Upper lobe of left lung (tissue), 6 donors: Measurements from ENCODE around the gene PTPRN2. TPM values are rescaled to one million over a fixed set of nuclear protein-coding genes. Genes with fewer than 3 reads are reported as not detected.

Source experiments
- ATAC-seq, 2 donors: fragments of 200-7000 bp; cut with Tn5 transposase; one replicate each; pipeline ENCODE4 v1.9.1; 2022; ENCODE audit warnings: mild to moderate bottlenecking in 2 of 2, moderate library complexity in 2 of 2; ENCODE audit not compliant: low FRiP score in 2 of 2
- DNase-seq, 2 donors: peaks; one replicate each; pipeline ENCODE4 v3.0.0-alpha.2; 2019 to 2020
- H3K27ac ChIP-seq, 4 donors: fragments of 200-600 bp; sonication (generic); one replicate each; pipeline ENCODE4 v1.5.1; 2016 to 2019
- H3K27me3 ChIP-seq, 4 donors: fragments of 200-600 bp; sonication (generic); one replicate each; pipeline ENCODE4 v1.5.1; 2017 to 2019
- H3K36me3 ChIP-seq, 4 donors: fragments of 200-600 bp; sonication (generic); one replicate each; pipeline ENCODE4 v1.5.1; 2016 to 2019
- H3K4me1 ChIP-seq, 4 donors: fragments of 200-600 bp; sonication (generic); one replicate each; pipeline ENCODE4 v1.5.1; 2018 to 2019
- H3K4me3 ChIP-seq, 4 donors: fragments of 200-600 bp; sonication (generic); one replicate each; pipeline ENCODE4 v1.5.1; 2017 to 2019; ENCODE audit warnings: mild to moderate bottlenecking in 2 of 4, moderate library complexity in 1 of 4
- H3K9me3 ChIP-seq, 4 donors: fragments of 200-600 bp; sonication (generic); one replicate each; pipeline ENCODE4 v1.5.1; 2018 to 2019
- EP300 ChIP-seq, 4 donors: sonication (generic); formaldehyde crosslinking; IDR thresholded peaks; one replicate each; pipeline ENCODE4 v1.5.1; 2017; ENCODE audit warnings: antibody characterized with exemption in 4 of 4, control low read depth in 2 of 4
- POLR2A ChIP-seq, 4 donors: fragments of 450-650 bp; IDR thresholded peaks; one replicate each; pipeline ENCODE4 v1.5.1; 2016 to 2017; ENCODE audit warnings: antibody characterized with exemption in 4 of 4, mild to moderate bottlenecking in 2 of 4
- POLR2AphosphoS5 ChIP-seq, 2 donors: sonication (generic); formaldehyde crosslinking; IDR thresholded peaks; one replicate each; pipeline ENCODE4 v1.5.1; 2017; ENCODE audit warnings: antibody characterized with exemption in 2 of 2
- WGBS, 2 donors: methylation state at CpG; one replicate each; pipeline ENCODE4 v1.1.5; 2017 to 2018; 5-methylcytosine and 5-hydroxymethylcytosine counted together
- total RNA-seq, 6 donors: library from RNA; depleted of rRNA in 4 of 6; stranded (reverse); fragments of >200 nt in 4 of 6; gene quantifications; one replicate each; pipeline versions ENCODE4 v1.1.0 to v1.2.1, GENCODE V29; 2016 to 2021
- TF ChIP-seq, protein P1 (sequence below), 6 experiments: fragments of 450-650 bp in 4 of 6; fragments of 200-600 bp in 2 of 6; sonication (generic) in 2 of 6; IDR thresholded peaks; one replicate each; pipeline ENCODE4 v1.5.1; 2016 to 2019; ENCODE audit warnings: antibody characterized with exemption in 6 of 6
- donor health status: DM: no; HTN: no; CAD: no; lungs with moderate emphysema.
- donor health status: DM: no; HTN: yes; CAD: no; lungs with severe emphysema.

Gene PTPRN2
- total RNA-seq, 6 donors from 2014 or later: 3.3 to 7.9 (median 5.2) TPM

- Histone ChIP-seq H3K4me3 (no peak overlapping the region), H3K27ac (no peak overlapping the region), H3K4me1 (no peaks in the 10 kb centered on the region), H3K36me3 (no peaks in the 10 kb centered on the region), H3K27me3 (no peaks in the 10 kb centered on the region), H3K9me3 (peaks cover 0 to 9% (median 0%) of the 10 kb centered on the region in 4 donors)
- ATAC-seq: no peak
- DNase-seq: no peak
- TF ChIP-seq POLR2A (IDR thresholded peaks at IDR 0.05) (no peak), POLR2AphosphoS5 (IDR thresholded peaks at IDR 0.05) (no peak), EP300 (IDR thresholded peaks at IDR 0.05) (no peak)
- TF ChIP-seq, protein P1, sequence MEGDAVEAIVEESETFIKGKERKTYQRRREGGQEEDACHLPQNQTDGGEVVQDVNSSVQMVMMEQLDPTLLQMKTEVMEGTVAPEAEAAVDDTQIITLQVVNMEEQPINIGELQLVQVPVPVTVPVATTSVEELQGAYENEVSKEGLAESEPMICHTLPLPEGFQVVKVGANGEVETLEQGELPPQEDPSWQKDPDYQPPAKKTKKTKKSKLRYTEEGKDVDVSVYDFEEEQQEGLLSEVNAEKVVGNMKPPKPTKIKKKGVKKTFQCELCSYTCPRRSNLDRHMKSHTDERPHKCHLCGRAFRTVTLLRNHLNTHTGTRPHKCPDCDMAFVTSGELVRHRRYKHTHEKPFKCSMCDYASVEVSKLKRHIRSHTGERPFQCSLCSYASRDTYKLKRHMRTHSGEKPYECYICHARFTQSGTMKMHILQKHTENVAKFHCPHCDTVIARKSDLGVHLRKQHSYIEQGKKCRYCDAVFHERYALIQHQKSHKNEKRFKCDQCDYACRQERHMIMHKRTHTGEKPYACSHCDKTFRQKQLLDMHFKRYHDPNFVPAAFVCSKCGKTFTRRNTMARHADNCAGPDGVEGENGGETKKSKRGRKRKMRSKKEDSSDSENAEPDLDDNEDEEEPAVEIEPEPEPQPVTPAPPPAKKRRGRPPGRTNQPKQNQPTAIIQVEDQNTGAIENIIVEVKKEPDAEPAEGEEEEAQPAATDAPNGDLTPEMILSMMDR (IDR thresholded peaks at IDR 0.05): no peak
- WGBS, 2 donors: 85 to 90% methylated on average over 5 to 11 of the region's 12 CpGs
Observed at GRCh38 chr7:157928171-157928794, 659.3 kb downstream of the PTPRN2 start.

DNA sequence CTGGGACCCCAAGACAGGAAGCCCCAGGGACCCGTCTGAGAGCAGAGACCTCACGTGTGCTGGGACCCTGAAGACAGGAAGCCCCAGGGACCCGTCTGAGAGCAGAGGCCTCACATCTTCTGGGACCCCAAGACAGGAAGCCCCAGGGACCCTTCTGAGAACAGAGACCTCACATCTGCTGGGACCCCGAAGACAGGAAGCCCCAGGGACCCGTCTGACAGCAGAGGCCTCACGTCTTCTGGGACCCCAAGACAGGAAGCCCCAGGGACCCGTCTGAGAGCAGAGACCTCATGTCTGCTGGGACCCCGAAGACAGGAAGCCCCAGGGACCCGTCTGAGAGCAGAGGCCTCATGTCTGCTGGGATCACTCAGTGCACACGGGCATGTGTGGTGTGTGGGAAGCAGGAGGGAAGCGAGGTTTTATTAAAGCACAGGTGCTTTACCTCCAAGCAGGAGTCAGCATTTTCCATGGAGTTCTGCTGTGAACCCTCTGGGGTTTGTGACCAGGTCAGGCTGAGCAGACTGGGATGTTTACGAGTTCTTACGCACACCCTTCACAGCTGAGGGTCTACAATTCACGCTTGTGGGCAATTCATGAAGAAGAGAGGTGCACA lies 660.2 kb downstream of the PTPRN2 start:
- no peak overlapping the region for H3K27ac ChIP-seq
- no peaks in the 10 kb centered on the region for H3K4me1 ChIP-seq
- H3K27me3 ChIP-seq: no peaks in the 10 kb centered on the region
- TF ChIP-seq EP300 (IDR thresholded peaks at IDR 0.05): no peak
- TF ChIP-seq POLR2AphosphoS5 (IDR thresholded peaks at IDR 0.05): no peak
- TF ChIP-seq, protein P1 (IDR thresholded peaks at IDR 0.05): no peak
- no peak for TF ChIP-seq POLR2A (IDR thresholded peaks at IDR 0.05)
- ATAC-seq: no peak
- 51 to 70% methylated on average over 7 to 14 of the region's 14 CpGs for WGBS, 2 donors
- no peak for DNase-seq
- H3K4me3 ChIP-seq: no peak overlapping the region
- no peaks in the 10 kb centered on the region for H3K36me3 ChIP-seq
- peaks cover 0 to under 1% (median 0%) of the 10 kb centered on the region in 4 donors for H3K9me3 ChIP-seq

DNA sequence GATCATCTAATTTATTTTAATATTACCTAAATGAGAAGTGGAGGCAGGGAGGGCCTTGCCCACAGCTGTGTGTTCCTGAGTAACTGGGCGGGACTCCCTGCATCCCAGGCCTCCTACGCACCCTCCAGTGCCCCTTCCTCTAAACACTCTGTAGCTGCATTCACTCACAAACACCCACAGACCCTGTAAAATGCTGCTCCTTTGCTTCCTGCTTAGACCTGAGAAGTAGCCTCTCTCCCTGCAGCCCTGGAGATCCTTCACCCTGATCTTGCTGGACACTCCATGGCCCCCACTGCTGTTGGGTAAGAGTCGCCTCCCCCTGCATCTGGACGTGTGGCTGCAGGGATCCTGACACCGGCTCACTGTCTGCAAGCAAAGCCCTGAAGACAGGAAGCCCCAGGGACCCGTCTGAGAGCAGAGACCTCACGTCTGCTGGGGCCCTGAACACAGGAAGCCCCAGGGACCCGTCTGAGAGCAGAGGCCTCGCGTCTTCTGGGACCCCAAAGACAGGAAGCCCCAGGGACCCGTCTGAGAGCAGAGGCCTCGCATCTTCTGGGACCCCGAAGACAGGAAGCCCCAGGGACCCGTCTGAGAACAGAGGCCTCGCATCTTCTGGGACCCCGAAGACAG lies 661.0 kb downstream of the PTPRN2 start:
- H3K9me3 ChIP-seq: no peaks in the 10 kb centered on the region
- H3K4me3 ChIP-seq: no peak overlapping the region
- ATAC-seq (no peak), DNase-seq (no peak)
- TF ChIP-seq, protein P1 (IDR thresholded peaks at IDR 0.05): no peak
- no peak for TF ChIP-seq POLR2A (IDR thresholded peaks at IDR 0.05)
- TF ChIP-seq EP300 (IDR thresholded peaks at IDR 0.05): no peak
- TF ChIP-seq POLR2AphosphoS5 (IDR thresholded peaks at IDR 0.05): no peak
- H3K4me1 ChIP-seq: no peaks in the 10 kb centered on the region
- 58 to 72% methylated on average over 2 to 16 of the region's 16 CpGs for WGBS, 2 donors
- no peak overlapping the region for H3K27ac ChIP-seq
- H3K36me3 ChIP-seq: no peaks in the 10 kb centered on the region
- H3K27me3 ChIP-seq: no peaks in the 10 kb centered on the region

DNA sequence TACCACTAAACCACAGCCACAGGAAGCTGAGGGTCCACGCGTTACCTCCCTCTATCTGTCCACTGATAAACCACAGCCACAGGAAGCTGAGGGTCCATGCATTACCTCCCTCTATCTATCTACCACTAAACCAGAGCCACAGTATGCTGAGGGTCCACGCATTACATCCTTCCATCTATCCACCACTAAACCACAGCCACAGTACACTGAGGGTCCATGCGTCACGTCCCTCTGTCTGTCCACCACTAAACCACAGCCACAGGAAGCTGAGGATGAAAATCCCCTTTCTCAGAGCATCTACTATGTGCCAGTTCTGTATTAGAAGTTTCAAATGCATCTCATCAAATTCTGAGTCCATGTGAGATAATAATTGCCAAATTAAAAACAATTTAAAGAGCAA lies 661.5 kb downstream of the PTPRN2 start:
- no peaks in the 10 kb centered on the region for H3K27me3 ChIP-seq
- H3K36me3 ChIP-seq: no peaks in the 10 kb centered on the region
- no peak for DNase-seq
- WGBS, 2 donors: 44 to 58% methylated on average over 5 of the region's 5 CpGs
- TF ChIP-seq EP300 (IDR thresholded peaks at IDR 0.05): no peak
- no peak for TF ChIP-seq POLR2A (IDR thresholded peaks at IDR 0.05)
- no peak for TF ChIP-seq POLR2AphosphoS5 (IDR thresholded peaks at IDR 0.05)
- TF ChIP-seq, protein P1 (IDR thresholded peaks at IDR 0.05): no peak
- no peaks in the 10 kb centered on the region for H3K9me3 ChIP-seq
- no peak overlapping the region for H3K27ac ChIP-seq
- H3K4me1 ChIP-seq: no peaks in the 10 kb centered on the region
- ATAC-seq: no peak
- no peak overlapping the region for H3K4me3 ChIP-seq
